HepG2 (cell line): ENCODE measurements around the gene PPHLN1. TPM values are rescaled to one million over a fixed set of nuclear protein-coding genes. Genes with fewer than 3 reads are reported as not detected.

ENCODE experiments used
- ATAC-seq: fragments of 200-7000 bp; cut with Tn5 transposase; 3 replicates; pipeline ENCODE4 v1.9.1; 2020; ENCODE audit warnings: mild to moderate bottlenecking, moderate library complexity
- BruUV-seq: library from RNA; stranded (reverse); fragments of 400-500 nt; replicated peaks from 2 replicates; lab custom pipeline; 2021; lab: Mats Ljungman, UMichigan
- CTCF ChIA-PET: fragments of 300-600 bp; formaldehyde crosslinking; extraction: SDS; loops from one replicate; lab custom pipeline; 2021; ENCODE audit warnings: low total read pairs, inconsistent platforms, low intra/inter-chr PET ratio; lab: Yijun Ruan, JAX
- POLR2A ChIA-PET: fragments of 350-600 bp; sonication (Branson Sonifier 250); formaldehyde crosslinking; loops from one replicate; lab custom pipeline; 2020; ENCODE audit warnings: antibody characterized with exemption, inconsistent platforms; lab: Yijun Ruan, JAX
- DNase-seq: peaks from one replicate; pipeline ENCODE4 v3.0.0-alpha.2; 2015; ENCODE audit warnings: low spot score
- FAIRE-seq: peaks from 3 replicates; lab custom pipeline; 2011; peaks lifted over from hg19 to GRCh38; lab: Jason Lieb, UNC
- H2AFZ ChIP-seq: one replicate; pipeline ENCODE4 v1.6.1; 2011; ENCODE audit warnings: low read length, inconsistent platforms
- H3K27ac ChIP-seq: fragments of 300-600 bp; 3 replicates; pipeline ENCODE4 v1.8.0; 2011; ENCODE audit warnings: mixed run types, mild to moderate bottlenecking, mixed read lengths, low read length, inconsistent platforms; ENCODE audit not compliant: insufficient read depth; ENCODE audit errors: extremely low read length
- H3K27me3 ChIP-seq, 2 experiments: fragments of 200-600 bp in 1 of 2; 2 replicates in 1 of 2; 3 replicates in 1 of 2; pipeline versions ENCODE4 v1.6.0 to v1.8.0; 2011; ENCODE audit warnings: low read length in 2 of 2, mild to moderate bottlenecking in 2 of 2, moderate library complexity in 2 of 2, inconsistent platforms in 1 of 2; ENCODE audit not compliant: insufficient read depth in 2 of 2, control insufficient read depth in 1 of 2
- H3K36me3 ChIP-seq, 2 experiments: fragments of 200-600 bp in 1 of 2; replicated peaks in 1 of 2; 2 replicates in 1 of 2; 3 replicates in 1 of 2; pipeline versions ENCODE4 v1.5.1 to v1.8.0; 2011; ENCODE audit warnings: low read length in 2 of 2, inconsistent platforms in 1 of 2; ENCODE audit not compliant: insufficient read depth in 2 of 2, control insufficient read depth in 1 of 2
- H3K4me1 ChIP-seq: 2 replicates; pipeline ENCODE4 v1.5.1; 2012; ENCODE audit warnings: low read length, inconsistent platforms; ENCODE audit not compliant: insufficient read depth
- H3K4me2 ChIP-seq: 2 replicates; pipeline ENCODE4 v1.6.0; 2011; ENCODE audit warnings: low read depth, low read length, inconsistent platforms
- H3K4me3 ChIP-seq, 3 experiments: fragments of 200-600 bp in 1 of 3; sonication (generic), shearing (Covaris generic) in 1 of 3; replicated peaks in 1 of 3; 2 replicates each; pipeline ENCODE4 v1.5.1; 2011 to 2016; ENCODE audit warnings: low read length in 3 of 3, inconsistent platforms in 2 of 3, low read depth in 2 of 3, mild to moderate bottlenecking in 2 of 3, control low read depth in 1 of 3, mixed read lengths in 1 of 3; ENCODE audit not compliant: insufficient read depth in 1 of 3
- H3K79me2 ChIP-seq: one replicate; pipeline ENCODE4 v1.6.1; 2011; ENCODE audit warnings: low read length, inconsistent platforms; ENCODE audit not compliant: insufficient read depth
- H3K9ac ChIP-seq: 2 replicates; pipeline ENCODE4 v1.6.0; 2011; ENCODE audit warnings: mild to moderate bottlenecking, low read depth, low read length, inconsistent platforms; ENCODE audit not compliant: insufficient read depth
- H3K9me3 ChIP-seq: 2 replicates; pipeline ENCODE4 v1.5.1; 2012; ENCODE audit warnings: mild to moderate bottlenecking, low read length
- H4K20me1 ChIP-seq: 2 replicates; pipeline ENCODE4 v1.6.0; 2011; ENCODE audit warnings: inconsistent platforms, mild to moderate bottlenecking, low read length, moderate library complexity; ENCODE audit not compliant: insufficient read depth
- CEBPB ChIP-seq: IDR thresholded peaks from 2 replicates; pipeline ENCODE4 v1.6.1; 2011; ENCODE audit warnings: low read depth, low read length, improper control_type of control experiment, borderline replicate concordance
- GATAD1 ChIP-seq: IDR thresholded peaks from 2 replicates; pipeline ENCODE4 v1.6.1; 2016; ENCODE audit warnings: missing genetic modification reagents, missing compliant biosample characterization
- HNF1A ChIP-seq, 2 experiments: sonication (generic) in 1 of 2; formaldehyde crosslinking in 1 of 2; IDR thresholded peaks; 2 replicates each; pipeline versions ENCODE4 v1.4.0 to v1.6.1; 2016 to 2020; ENCODE audit warnings: borderline replicate concordance in 1 of 2, low read depth in 1 of 2, mild to moderate bottlenecking in 1 of 2, missing genetic modification reagents in 1 of 2
- JARID2 ChIP-seq: sonication (generic); formaldehyde crosslinking; IDR thresholded peaks from 2 replicates; pipeline ENCODE4 v1.8.1; 2023; ENCODE audit warnings: missing genetic modification reagents, inconsistent platforms; ENCODE audit not compliant: insufficient replicate concordance
- NKX3-1 ChIP-seq: sonication (generic); formaldehyde crosslinking; IDR thresholded peaks from 2 replicates; pipeline ENCODE4 v1.5.0; 2020; ENCODE audit warnings: missing genetic modification reagents
- ONECUT2 ChIP-seq: sonication (generic); formaldehyde crosslinking; IDR thresholded peaks from 2 replicates; pipeline ENCODE4 v1.4.0; 2020; ENCODE audit warnings: missing genetic modification reagents
- PCBP2 ChIP-seq: fragments of 200-400 bp; formaldehyde crosslinking; optimal IDR thresholded peaks from 2 replicates; pipeline ENCODE3; 2018; ENCODE audit warnings: low read length, low read depth; ENCODE audit not compliant: poor library complexity, severe bottlenecking
- STAT6 ChIP-seq: sonication (generic); formaldehyde crosslinking; IDR thresholded peaks from 2 replicates; pipeline ENCODE4 v1.4.0; 2020; ENCODE audit warnings: missing genetic modification reagents, mild to moderate bottlenecking, borderline replicate concordance
- ZBTB21 ChIP-seq: sonication (generic); formaldehyde crosslinking; IDR thresholded peaks from 2 replicates; pipeline ENCODE4 v1.4.0; 2020; ENCODE audit warnings: missing genetic modification reagents
- ZNF777 ChIP-seq: sonication (generic); formaldehyde crosslinking; IDR thresholded peaks from 2 replicates; pipeline ENCODE4 v1.4.0; 2020; ENCODE audit warnings: missing genetic modification reagents
- WGBS: methylation state at CpG from one replicate; pipeline ENCODE4 v1.1.6; 2017; ENCODE audit warnings: low lambda C conversion rate; 5-methylcytosine and 5-hydroxymethylcytosine counted together
- in situ Hi-C: cut with HindIII; loops from 2 replicates; pipeline ENCODE4 v1.10.0; 2017; ENCODE audit warnings: low pct_unique_long_range_greater_than_20kb; ENCODE audit not compliant: extremely low pct_ligation_motif_present
- intact Hi-C: fragments of 100-400 bp; cut with micrococcal nuclease; formaldehyde crosslinking; loops from one replicate; pipeline ENCODE4 v1.10.0; 2022; ENCODE audit not compliant: unreplicated experiment
- polyA plus RNA-seq, 8 experiments: library from polyadenylated mRNA; depleted of rRNA in 3 of 8; stranded (reverse) in 7 of 8; unstranded in 1 of 8; fragments of >200 nt; fragmentation: Illumina TruSeq in 4 of 8; extraction: Trizol in 4 of 8; gene quantifications; 2 replicates each; pipeline versions ENCODE4 v1.2.1 to v1.2.3, GENCODE V29; 2011 to 2016; ENCODE audit warnings: low read depth in 4 of 8, missing spikeins in 1 of 8, mixed read lengths in 1 of 8; ENCODE audit not compliant: insufficient read depth in 1 of 8
- total RNA-seq, 5 experiments: library from RNA; depleted of rRNA; stranded (reverse); fragments of >200 nt; fragmentation: Illumina TruSeq; extraction: Trizol; gene quantifications; 2 replicates each; pipeline ENCODE4 v1.2.3, GENCODE V29; 2016; ENCODE audit warnings: low read depth in 1 of 5

PPHLN1 gene
- total and polyA plus RNA-seq, 2 of the 13 experiments (the other 11 are each of a cell fraction or from before 2014, with no cell fraction given) = 43.4 to 66.0 TPM

GRCh38 chr12:42447371-42447786, 121.4 kb downstream of the PPHLN1 start:
- no TSS peak for BruUV-seq
- in situ Hi-C loops (no loop called here), intact Hi-C loops (no loop called here)
- Histone ChIP-seq H3K9ac (no peak overlapping the region), H3K27me3 (no peaks in the 10 kb centered on the region), H3K4me3 (no peak overlapping the region), H2AFZ (no peak overlapping the region)
- no peak for DNase-seq
- 92% methylated on average over 3 of the region's 3 CpGs for WGBS
- CTCF ChIA-PET = no interaction called here
- no peak for ATAC-seq
- FAIRE-seq = no peak
- TF ChIP-seq JARID2 (CRISPR knock-in tag) = no peak
- TF ChIP-seq ZBTB21 = no peak
- TF ChIP-seq STAT6 (CRISPR knock-in tag) = no peak
- TF ChIP-seq GATAD1 = no peak
- no peak for TF ChIP-seq ONECUT2
- TF ChIP-seq, all 625 proteins: peak for 0
- H4K20me1 ChIP-seq = no peaks in the 10 kb centered on the region
- peaks cover 6 to 23% of the 10 kb centered on the region in 2 experiments; a peak in 4 of 5 replicates for H3K36me3 ChIP-seq
- H3K27ac ChIP-seq = no peak overlapping the region
- peaks cover 2% of the 10 kb centered on the region; the same call in 1 of the 2 replicates for H3K4me1 ChIP-seq
- H3K79me2 ChIP-seq = no peaks in the 10 kb centered on the region
- POLR2A ChIA-PET = no interaction called here
- H3K9me3 ChIP-seq = no peaks in the 10 kb centered on the region
- no peak overlapping the region for H3K4me2 ChIP-seq

- 97% methylated on average over 7 of the region's 9 CpGs for WGBS
- ATAC-seq (no peak), DNase-seq (no peak), FAIRE-seq (no peak)
- CTCF ChIA-PET = no interaction called here
- Histone ChIP-seq H3K9ac (no peak overlapping the region), H3K79me2 (no peaks in the 10 kb centered on the region), H3K4me2 (no peak overlapping the region), H3K27ac (no peak overlapping the region), H4K20me1 (no peaks in the 10 kb centered on the region), H3K4me1 (peaks cover 2% of the 10 kb centered on the region; the same call in 1 of the 2 replicates), H3K27me3 (no peaks in the 10 kb centered on the region), H3K9me3 (no peaks in the 10 kb centered on the region), H2AFZ (no peak overlapping the region), H3K4me3 (no peak overlapping the region), H3K36me3 (peaks cover 2 to 13% of the 10 kb centered on the region in 2 experiments; a peak in 2 of 5 replicates)
- BruUV-seq = no TSS peak
- in situ Hi-C loops = no loop called here
- POLR2A ChIA-PET = no interaction called here
- intact Hi-C loops = no loop called here
- no peak for TF ChIP-seq PCBP2
- no peak for TF ChIP-seq NKX3-1
- TF ChIP-seq HNF1A (IDR thresholded peaks at IDR 0.05; ENCODE audit: low read depth) = no peak
- TF ChIP-seq HNF1A (CRISPR knock-in tag; IDR thresholded peaks at IDR 0.05; ENCODE audit: borderline replicate concordance) = no peak
- TF ChIP-seq ZNF777 (CRISPR knock-in tag) = no peak
- no peak for TF ChIP-seq CEBPB
Measured at GRCh38 chr12:42448841-42449240, 122.9 kb downstream of the PPHLN1 start.
